ENCODE measurements around the gene CISD1. TPM values are rescaled to one million over a fixed set of nuclear protein-coding genes. Genes with fewer than 3 reads are reported as not detected.
A peak's percentile ranks its signal among the peaks of the same experiment; 100 is the strongest.

Gene CISD1
- total and polyA plus RNA-seq, 9 of the 15 experiments (the other 6 are each of a cell fraction or from before 2014, with no cell fraction given): 35.8 to 342 (median 118) TPM

GRCh38 chr10:58299580-58299979 lies 30.6 kb downstream of the CISD1 start (continued):
- TF ChIP-seq SMARCB1 (IDR thresholded peaks at IDR 0.05; ENCODE audit: insufficient read length, low read depth): no peak
- no peak for TF ChIP-seq ZNF347 (CRISPR knock-in tag; IDR thresholded peaks at IDR 0.05; ENCODE audit: low read depth)
- TF ChIP-seq ZHX1 (conservative IDR thresholded peaks at IDR 0.05; ENCODE audit: low read length): no peak
- no peak for TF ChIP-seq HSF4 (CRISPR knock-in tag; IDR thresholded peaks at IDR 0.05; ENCODE audit: borderline replicate concordance)
- no peak for TF ChIP-seq KLF10 (CRISPR knock-in tag; IDR thresholded peaks at IDR 0.05)
- TF ChIP-seq RAD21 (CRISPR knock-in tag; conservative IDR thresholded peaks at IDR 0.05 in 1 of 2, IDR thresholded peaks at IDR 0.05 in 1 of 2): peak; percentile 88 to 96
- no peak for TF ChIP-seq USF1 (CRISPR knock-in tag; IDR thresholded peaks at IDR 0.05)
- no peak for TF ChIP-seq AFF4 (CRISPR knock-in tag; IDR thresholded peaks at IDR 0.05)
- TF ChIP-seq SRSF1 (IDR thresholded peaks at IDR 0.05; ENCODE audit: low read depth, low read length): no peak
- no peak for TF ChIP-seq ELK1 (CRISPR knock-in tag; IDR thresholded peaks at IDR 0.05)
